Measurements from ENCODE around the gene RHPN2. TPM values are rescaled to one million over a fixed set of nuclear protein-coding genes. Genes with fewer than 3 reads are reported as not detected.

Gene RHPN2
- total and polyA plus RNA-seq, 2 of the 13 experiments (the other 11 are each of a cell fraction or from before 2014, with no cell fraction given) = 20.3 to 48.0 TPM

GRCh38 chr19:33052352-33052972 lies 12.2 kb downstream of the RHPN2 start:
- ChIA-PET POLR2A (interaction anchor here (1.2 to 2.6 kb wide), 4 partner anchors 10 to 15 kb away, joined by 3 to 34 read pairs (median 8); no protein-coding TSS in a partner anchor), CTCF (ENCODE audit: low intra/inter-chr PET ratio, low total read pairs) (no interaction called here)
- H3K4me2 ChIP-seq (ENCODE audit: low read depth, low read length) = peak overlapping the region; percentile 32
- H3K27ac ChIP-seq (ENCODE audit: extremely low read length, insufficient read depth, low read length) = peak overlapping the region; percentile 46
- peak overlapping the region; percentile 31; the same call in 1 of the 2 replicates for H3K9ac ChIP-seq (ENCODE audit: insufficient read depth, low read depth, low read length)
- H3K9me3 ChIP-seq (ENCODE audit: low read length) = no peaks in the 10 kb centered on the region
- H2AFZ ChIP-seq (ENCODE audit: low read length) = no peak overlapping the region
- no peak overlapping the region; a peak in 1 of 6 replicates for H3K4me3 ChIP-seq (replicated peaks in 1 of 3; ENCODE audit: insufficient read depth in 1 of 3, low read depth in 2 of 3, low read length in 3 of 3)
- peaks cover 73% of the 10 kb centered on the region for H3K4me1 ChIP-seq (ENCODE audit: insufficient read depth, low read length)
- peaks cover 3 to 24% of the 10 kb centered on the region in 2 experiments; a peak in 4 of 5 replicates for H3K36me3 ChIP-seq (replicated peaks in 1 of 2; ENCODE audit: control insufficient read depth in 1 of 2, insufficient read depth in 2 of 2, low read length in 2 of 2)
- FAIRE-seq (no peak), ATAC-seq (peak; percentile 51), DNase-seq (ENCODE audit: low spot score) (peak; percentile 60)
- peaks cover 81% of the 10 kb centered on the region for H3K79me2 ChIP-seq (ENCODE audit: insufficient read depth, low read length)
- H4K20me1 ChIP-seq (ENCODE audit: insufficient read depth, low read length) = peaks cover 19% of the 10 kb centered on the region; the same call in 1 of the 2 replicates
- no peaks in the 10 kb centered on the region for H3K27me3 ChIP-seq (ENCODE audit: control insufficient read depth in 1 of 2, insufficient read depth in 2 of 2, low read length in 2 of 2)
- in situ Hi-C loops (cut with HindIII; ENCODE audit: extremely low pct_ligation_motif_present, low pct_unique_long_range_greater_than_20kb) = no loop called here
- 40% methylated on average over 6 of the region's 8 CpGs for WGBS (ENCODE audit: low lambda C conversion rate)
- intact Hi-C loops (cut with micrococcal nuclease; ENCODE audit: unreplicated experiment) = no loop called here
- BruUV-seq (replicated peaks) = no TSS peak
- no peak for TF ChIP-seq ZNF790 (CRISPR knock-in tag; IDR thresholded peaks at IDR 0.05; ENCODE audit: borderline replicate concordance)
- peak; percentile 61; the same call in 1 of the 2 replicates for TF ChIP-seq TBX2 (CRISPR knock-in tag; IDR thresholded peaks at IDR 0.05; ENCODE audit: borderline replicate concordance)
- TF ChIP-seq THAP11 (CRISPR knock-in tag; IDR thresholded peaks at IDR 0.05) = peak; percentile 49; the same call in 1 of the 2 replicates
- peak; percentile 69 for TF ChIP-seq IKZF5 (CRISPR knock-in tag; IDR thresholded peaks at IDR 0.05)
- 0 out of 2 replicates have a peak, but pooled peaks have one; percentile 34 for TF ChIP-seq HBP1 (CRISPR knock-in tag; IDR thresholded peaks at IDR 0.05; ENCODE audit: low read depth)
- TF ChIP-seq BCL6 (CRISPR knock-in tag; IDR thresholded peaks at IDR 0.05) = peak; percentile 60; the same call in 1 of the 2 replicates
- peak; percentile 48; the same call in 1 of the 2 replicates for TF ChIP-seq RARA (CRISPR knock-in tag; IDR thresholded peaks at IDR 0.05)
- TF ChIP-seq ATF7 (IDR thresholded peaks at IDR 0.05) = no peak
- no peak for TF ChIP-seq ATF7 (CRISPR knock-in tag; IDR thresholded peaks at IDR 0.05)
- peak; percentile 97 for TF ChIP-seq ZNF7 (CRISPR knock-in tag; IDR thresholded peaks at IDR 0.05)
- 0 out of 2 replicates have a peak, but pooled peaks have one; percentile 46 for TF ChIP-seq ZNF547 (CRISPR knock-in tag; IDR thresholded peaks at IDR 0.05)
- 0 out of 2 replicates have a peak, but pooled peaks have one; percentile 52 for TF ChIP-seq RNF219 (CRISPR knock-in tag; IDR thresholded peaks at IDR 0.05)
- no peak for TF ChIP-seq MAFK (conservative IDR thresholded peaks at IDR 0.05 in 1 of 2, IDR thresholded peaks at IDR 0.05 in 1 of 2; ENCODE audit: low read length in 2 of 2)
- peak; percentile 58; the same call in 1 of the 2 replicates for TF ChIP-seq ARID4A (CRISPR knock-in tag; IDR thresholded peaks at IDR 0.05; ENCODE audit: borderline replicate concordance)

Data from HepG2 (cell line).